ENCODE results near the gene CARD11.

Gene CARD11

GRCh38 chr7:2905500-2905899 is 138.2 kb downstream of the CARD11 start:
- TF ChIP-seq CTCF (conservative IDR thresholded peaks at IDR 0.05; ENCODE audit: low read depth), result no peak
- ChIA-PET CTCF (no interaction called here), POLR2A (ENCODE audit: low non-redundant PET) (no interaction called here)
- no peak for DNase-seq (ENCODE audit: low spot score)
- H3K27ac ChIP-seq, result no peak overlapping the region

GRCh38 chr7:2905027-2905426 is 138.6 kb downstream of the CARD11 start:
- no peak overlapping the region for H3K27ac ChIP-seq
- ChIA-PET CTCF (no interaction called here), POLR2A (ENCODE audit: low non-redundant PET) (no interaction called here)
- no peak for DNase-seq (ENCODE audit: low spot score)
- TF ChIP-seq CTCF (conservative IDR thresholded peaks at IDR 0.05; ENCODE audit: low read depth), result no peak

- no peak for TF ChIP-seq CTCF (conservative IDR thresholded peaks at IDR 0.05; ENCODE audit: low read depth)
- ChIA-PET CTCF (no interaction called here), POLR2A (ENCODE audit: low non-redundant PET) (no interaction called here)
- H3K27ac ChIP-seq, result no peak overlapping the region
- no peak for DNase-seq (ENCODE audit: low spot score)
Measured at GRCh38 chr7:2904202-2904601, 139.5 kb downstream of the CARD11 start.

- DNase-seq (ENCODE audit: low spot score), result no peak
- ChIA-PET CTCF (no interaction called here), POLR2A (ENCODE audit: low non-redundant PET) (no interaction called here)
- TF ChIP-seq CTCF (conservative IDR thresholded peaks at IDR 0.05; ENCODE audit: low read depth), result no peak
- H3K27ac ChIP-seq, result no peak overlapping the region
Measured at GRCh38 chr7:2903682-2904162, 139.9 kb downstream of the CARD11 start.

GRCh38 chr7:2897023-2897422 is 146.6 kb downstream of the CARD11 start:
- DNase-seq (ENCODE audit: low spot score), result no peak
- CTCF ChIA-PET, result no interaction called here
- POLR2A ChIA-PET (ENCODE audit: low non-redundant PET), result no interaction called here
- H3K27ac ChIP-seq, result no peak overlapping the region
- no peak for TF ChIP-seq CTCF (conservative IDR thresholded peaks at IDR 0.05; ENCODE audit: low read depth)

- no peak for DNase-seq (ENCODE audit: low spot score)
- no peak for TF ChIP-seq CTCF (conservative IDR thresholded peaks at IDR 0.05; ENCODE audit: low read depth)
- CTCF ChIA-PET, result interaction anchor here (0.6 kb wide), 1 partner anchor 398 kb away, joined by 3 read pairs; no protein-coding TSS in a partner anchor
- POLR2A ChIA-PET (ENCODE audit: low non-redundant PET), result no interaction called here
- no peak overlapping the region for H3K27ac ChIP-seq
Measured at GRCh38 chr7:2896131-2896530, 147.5 kb downstream of the CARD11 start.

All from RWPE1 (cell line).